SHP77 treated with DMSO at 0.1 percent for 48 hours (cell line): Measurements from ENCODE around the gene NR1D1.

Experiments used
- DNase-seq: peaks from one replicate; lab custom pipeline; 2025; lab: John Stamatoyannopoulos, UW

NR1D1 gene

DNA sequence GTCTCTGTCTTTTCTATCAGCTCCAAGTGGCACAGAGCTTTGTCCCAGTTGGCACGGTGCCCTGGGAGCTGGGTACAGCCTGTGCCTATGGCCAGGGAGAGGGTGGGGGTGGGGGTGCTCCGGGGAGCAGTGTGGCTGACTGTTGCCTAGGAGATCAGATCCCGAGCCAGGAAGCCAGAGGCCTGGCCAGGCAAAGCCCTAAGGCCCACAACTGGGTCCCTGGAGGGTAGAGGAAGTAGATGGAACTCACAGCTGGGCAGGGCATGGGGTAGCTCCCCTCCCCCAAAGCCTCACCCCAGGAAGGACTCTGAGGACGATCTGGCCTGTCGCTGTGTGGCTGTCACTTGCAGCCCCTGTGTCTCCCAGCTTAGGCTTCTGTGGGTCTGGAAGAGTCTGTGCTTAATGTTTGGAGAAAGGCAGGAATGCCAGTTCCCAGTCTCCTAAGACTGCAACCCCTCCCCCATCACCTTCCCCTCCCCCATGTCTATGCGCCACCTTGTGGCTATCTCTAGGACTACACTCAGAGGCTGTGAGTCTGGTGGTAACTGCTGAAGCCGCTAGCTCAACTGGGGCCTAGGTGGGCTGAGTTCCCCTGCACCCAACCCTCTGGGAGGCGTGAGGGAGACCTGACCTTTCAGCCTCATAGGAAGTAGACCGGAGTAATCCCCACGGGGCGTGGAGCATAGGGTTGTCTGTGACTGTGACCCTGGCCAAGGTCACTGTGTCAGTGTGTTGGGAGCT is 25.0 kb downstream of the NR1D1 start:
- DNase-seq, result no peak

DNA sequence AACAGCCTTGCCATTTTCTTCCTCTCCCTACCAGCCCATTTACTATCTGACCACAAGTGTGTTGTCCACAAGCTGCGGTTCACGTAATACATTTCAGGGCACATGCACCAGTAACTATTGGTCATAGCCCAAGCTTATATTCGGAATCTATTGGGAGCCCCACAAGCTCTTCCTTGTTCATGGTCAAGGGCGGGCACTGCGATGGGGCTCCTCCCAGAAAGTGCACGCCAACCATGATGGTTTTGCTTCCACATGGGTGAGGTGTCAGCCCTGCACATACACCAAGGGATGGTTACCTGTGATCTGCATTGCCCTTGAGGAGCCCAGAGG is 25.6 kb downstream of the NR1D1 start:
- no peak for DNase-seq

GRCh38 chr17:40074175-40074512 is 26.2 kb downstream of the NR1D1 start:
- DNase-seq, result no peak

- DNase-seq, result no peak
Measured at GRCh38 chr17:40073454-40074174, 26.8 kb downstream of the NR1D1 start.

DNA sequence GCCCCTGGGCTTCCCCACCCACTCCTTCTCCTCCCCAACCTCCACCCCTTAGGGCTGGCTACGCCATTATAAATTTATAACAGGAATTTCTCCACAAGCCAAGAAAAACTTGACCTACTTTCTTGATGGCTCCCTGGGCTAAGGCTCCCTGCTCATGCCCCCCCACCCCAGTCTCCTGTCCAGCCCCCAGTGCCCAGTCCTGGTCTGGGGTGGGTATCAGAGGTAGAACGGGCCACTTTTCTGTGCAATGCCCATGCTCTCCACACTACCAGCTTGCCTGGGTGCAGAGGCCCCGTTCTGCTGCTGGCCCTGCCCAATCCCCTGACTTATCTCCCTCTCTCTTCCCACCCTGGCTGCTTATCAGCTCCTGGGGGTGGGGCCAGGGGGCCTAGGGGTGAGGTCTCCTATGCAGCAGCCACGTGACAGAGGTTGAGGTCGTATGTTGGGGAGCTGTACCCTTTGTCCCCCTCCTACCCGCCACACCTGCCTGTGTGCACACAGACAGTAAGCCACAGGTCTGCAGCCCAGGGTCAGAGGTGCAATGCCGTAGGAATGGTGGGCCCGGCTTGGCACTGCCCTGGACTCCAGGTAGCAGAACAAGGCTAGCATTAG is 27.5 kb downstream of the NR1D1 start:
- no peak for DNase-seq

DNA sequence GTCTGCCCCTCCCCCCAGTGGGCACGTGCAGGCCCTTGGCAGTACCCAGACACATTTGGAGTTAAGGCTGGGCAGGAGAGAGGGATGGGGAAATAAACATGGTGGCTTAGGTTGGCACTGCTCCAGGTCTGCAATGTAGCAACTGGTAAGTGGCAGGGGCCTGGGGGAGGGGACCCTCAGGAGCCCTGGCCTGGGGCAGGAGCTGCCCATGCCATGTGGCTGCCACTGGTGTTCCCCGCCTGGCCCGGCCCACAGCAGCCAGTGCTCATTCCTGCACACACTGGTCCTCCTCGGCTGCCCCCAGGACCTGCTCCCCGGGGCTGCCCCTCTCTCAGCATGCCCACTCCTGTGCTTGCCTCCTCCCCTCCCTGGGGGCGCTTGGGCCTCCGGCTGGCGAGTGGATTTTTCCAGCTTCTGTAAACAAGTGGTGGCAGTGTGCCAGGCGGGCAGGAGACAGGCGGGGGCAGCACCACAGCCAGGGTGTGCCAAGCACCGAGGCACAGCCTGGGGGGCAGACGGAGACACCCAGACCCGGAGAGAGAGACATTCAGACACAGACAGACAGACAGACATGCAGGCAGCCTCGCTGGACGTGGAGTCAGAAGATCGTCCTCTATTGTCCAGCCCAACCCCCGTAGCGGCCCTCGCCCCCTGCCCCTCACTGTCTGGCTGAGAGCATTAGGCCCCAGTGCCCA is 28.2 kb downstream of the NR1D1 start:
- DNase-seq, result peak; percentile 74

DNA sequence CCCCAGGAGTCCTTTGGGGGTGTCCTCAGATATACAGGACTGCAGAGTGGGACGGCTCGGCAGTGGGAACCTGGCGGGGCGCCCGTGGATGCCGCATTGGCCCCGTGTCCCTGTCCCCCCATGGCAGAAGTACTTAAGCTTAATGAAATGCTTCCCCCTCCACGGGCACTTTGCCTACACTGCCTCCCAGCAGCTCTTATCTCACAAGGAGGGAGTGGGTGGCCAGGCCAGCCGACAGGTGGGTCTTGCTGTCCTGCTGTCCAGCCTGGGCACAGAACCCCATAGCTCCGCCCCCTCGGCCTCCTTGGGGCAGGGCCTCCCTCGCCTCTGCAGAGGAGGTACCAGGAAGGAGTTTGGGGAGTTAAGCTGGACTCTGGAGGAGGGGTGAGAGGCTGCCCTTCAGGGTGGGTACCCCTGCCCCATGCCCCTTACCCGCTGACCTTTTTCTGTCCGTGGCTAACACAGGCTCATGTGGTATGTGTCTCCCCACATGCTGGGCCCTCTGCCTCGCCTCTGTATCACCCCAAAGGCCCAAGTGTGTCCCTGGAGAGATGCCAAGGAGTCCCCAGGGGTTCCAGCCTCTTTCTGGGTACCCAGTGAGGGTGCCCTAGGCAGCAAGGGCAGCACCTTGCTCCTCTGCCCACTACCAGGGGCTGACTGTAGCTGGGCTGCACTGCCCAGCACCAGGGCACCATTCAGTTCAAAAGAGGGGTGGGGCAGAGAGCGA is 28.9 kb downstream of the NR1D1 start:
- no peak for DNase-seq

DNA sequence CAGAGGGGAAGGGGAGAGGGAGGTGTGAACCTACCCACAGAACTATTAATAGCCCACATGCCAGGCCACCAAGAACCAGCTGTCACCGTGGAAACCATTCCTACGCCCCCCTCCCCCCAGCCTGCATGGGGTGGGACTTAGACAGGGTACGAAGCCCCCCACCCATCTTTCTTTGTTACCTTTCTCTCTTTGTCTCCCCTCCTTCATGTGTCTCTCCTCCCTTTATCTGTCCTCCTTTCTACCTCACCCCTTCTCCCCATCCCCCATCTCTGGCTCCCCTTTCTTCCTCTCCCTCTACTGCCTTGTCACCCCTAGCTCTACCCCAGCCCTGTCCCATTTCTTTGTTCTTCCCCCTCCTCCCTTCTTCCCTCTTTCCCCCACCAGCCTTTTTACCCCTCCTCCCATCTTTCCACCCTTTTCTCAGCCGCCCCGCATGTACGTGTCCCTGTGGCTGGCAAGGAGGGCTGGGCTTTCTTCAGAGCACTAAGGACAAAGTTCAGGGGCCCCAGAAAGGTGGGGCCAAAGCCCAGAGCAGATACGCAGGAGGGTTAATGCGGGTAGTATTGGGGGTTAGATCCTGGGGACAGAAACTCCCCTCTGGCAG is 29.6 kb downstream of the NR1D1 start:
- no peak for DNase-seq

- DNase-seq, result peak; percentile 28
Measured at GRCh38 chr17:40069751-40070708, 30.4 kb downstream of the NR1D1 start.

- peak; percentile 60 for DNase-seq
Measured at GRCh38 chr17:40068917-40069750, 31.3 kb downstream of the NR1D1 start.

DNA sequence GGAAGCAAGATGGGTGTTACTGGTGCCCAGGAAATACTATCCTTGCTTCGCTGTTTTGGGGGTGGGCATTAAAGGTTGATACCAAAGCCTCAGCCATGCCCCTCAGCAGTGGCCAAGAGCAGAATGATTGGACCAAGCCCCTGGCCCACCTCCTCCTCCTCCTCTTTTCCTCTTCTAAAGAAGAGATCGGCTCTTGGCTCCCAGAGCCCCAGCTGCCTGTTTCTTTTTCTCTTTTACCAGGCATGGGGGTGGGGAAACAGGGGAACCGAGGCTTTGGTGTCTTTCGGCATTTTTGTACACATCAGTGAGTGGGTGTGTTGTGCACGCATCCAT is 31.8 kb downstream of the NR1D1 start:
- no peak for DNase-seq

- DNase-seq, result no peak
Measured at GRCh38 chr17:40068129-40068581, 32.2 kb downstream of the NR1D1 start.

- DNase-seq, result no peak
Measured at GRCh38 chr17:40067710-40068109, 32.7 kb downstream of the NR1D1 start.

- DNase-seq, result no peak
Measured at GRCh38 chr17:40065769-40066510, 34.4 kb downstream of the NR1D1 start.

DNA sequence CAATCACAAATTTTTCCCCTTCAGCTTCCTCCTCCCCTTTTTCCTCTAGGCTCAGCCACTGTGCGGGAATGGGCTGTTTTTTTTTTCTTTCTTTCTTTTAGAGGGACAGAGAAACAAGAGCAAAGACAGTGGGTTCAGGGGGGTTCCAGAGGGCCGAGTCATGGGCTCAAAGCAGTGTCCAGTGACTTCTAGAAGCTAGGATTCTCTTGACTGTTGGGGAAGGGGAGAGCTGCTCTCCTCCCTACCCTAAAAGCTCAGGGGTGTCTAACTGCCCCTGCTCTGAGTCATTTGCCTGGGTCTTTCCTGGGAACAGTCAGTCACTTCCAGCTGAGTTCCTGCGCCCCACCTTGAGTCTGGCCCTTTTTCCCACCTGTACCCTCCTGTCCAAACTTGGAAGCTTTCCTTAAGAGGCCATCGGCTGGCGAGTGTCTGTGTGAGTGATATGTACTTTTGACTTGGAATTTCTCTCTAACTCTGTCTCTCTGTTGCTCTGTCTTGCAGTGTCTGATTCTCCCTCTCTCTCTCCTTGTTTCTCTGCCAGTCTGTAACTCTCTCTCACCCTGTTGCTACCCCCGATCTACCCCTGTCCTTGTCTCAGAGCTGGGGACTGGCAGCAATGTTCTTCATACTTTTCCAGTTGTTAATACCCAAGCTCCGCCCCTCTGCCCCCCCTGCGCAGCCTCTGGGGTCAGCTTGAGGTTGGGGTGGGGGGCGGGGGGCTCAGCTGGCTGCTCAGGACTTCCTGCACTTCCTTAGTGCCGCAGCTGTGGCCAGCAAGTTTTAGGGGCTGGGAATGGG is 35.2 kb downstream of the NR1D1 start:
- no peak for DNase-seq

DNA sequence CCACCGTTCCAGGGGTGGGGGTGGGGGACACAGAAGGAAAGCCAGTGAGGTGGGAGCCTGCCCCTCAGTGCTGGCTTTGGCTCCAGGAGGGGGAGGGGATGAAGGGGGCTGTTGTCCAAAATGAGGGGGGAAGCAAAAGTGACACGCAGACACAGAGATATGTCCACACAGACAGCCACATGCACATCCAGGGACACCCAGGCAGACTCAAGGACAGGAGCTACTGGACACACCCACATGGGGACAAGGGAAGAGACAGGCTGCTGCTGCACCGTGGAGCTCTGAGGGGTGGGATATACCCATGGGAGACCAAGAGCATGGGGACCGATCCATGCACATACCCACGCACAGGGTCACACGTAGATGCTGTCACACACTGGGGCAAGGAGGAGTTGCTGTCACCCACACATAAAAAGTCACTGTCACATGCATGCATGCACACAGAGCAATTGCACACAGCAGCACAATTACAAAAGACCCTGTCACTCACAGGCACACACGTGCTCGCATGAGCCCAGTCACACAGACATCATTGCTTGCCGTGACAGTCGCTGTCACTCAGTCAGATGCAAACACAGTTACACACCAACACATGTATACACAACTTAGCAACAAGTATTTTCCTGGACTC is 36.4 kb downstream of the NR1D1 start:
- no peak for DNase-seq

DNA sequence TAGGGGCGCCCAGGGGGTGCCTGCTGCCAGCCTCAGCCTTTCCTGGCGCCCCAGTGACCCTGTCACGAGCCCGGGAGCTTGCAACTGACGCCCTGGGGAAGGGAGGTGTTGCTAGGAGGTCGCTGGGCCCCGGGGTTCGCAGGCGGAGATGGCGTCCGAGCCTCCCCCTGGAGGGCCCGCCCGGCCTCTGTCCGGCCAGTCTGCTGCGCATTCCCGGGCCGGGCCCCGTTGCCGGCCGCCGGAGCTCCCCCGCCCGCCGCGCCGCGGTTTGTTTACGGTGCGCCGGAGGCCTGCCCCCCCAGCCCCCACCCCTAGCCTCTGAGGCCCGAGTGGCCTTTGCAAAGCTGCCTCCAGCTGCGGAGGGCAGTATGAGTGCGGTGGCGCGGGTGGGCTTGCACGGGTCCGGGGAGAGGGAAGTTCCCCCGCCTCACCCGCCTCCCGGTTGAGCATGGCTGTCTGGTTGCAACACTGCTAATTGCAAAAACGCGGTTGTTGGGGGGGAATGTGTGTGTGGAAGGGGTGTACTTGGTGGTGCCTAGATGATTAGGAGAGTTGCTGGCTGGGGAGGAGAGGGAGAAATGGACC is 37.1 kb downstream of the NR1D1 start:
- no peak for DNase-seq
